RCC 7860 (cell line): ENCODE results near the gene SLC4A7.
"Not testable (repeated sequence)": the region's sequence is repeated elsewhere in the genome, so short reads cannot be mapped to it uniquely, and the experiment has no call there.

ENCODE experiments used
- DNase-seq: peaks from one replicate; pipeline ENCODE4 v3.0.0-alpha.2; 2015; ENCODE audit warnings: low spot score
- FAIRE-seq: peaks from 2 replicates; lab custom pipeline; 2012; peaks lifted over from hg19 to GRCh38; lab: Jason Lieb, UNC

SLC4A7 gene

GRCh38 chr3:27438352-27438751, 45.8 kb downstream of the SLC4A7 start:
- peak; percentile 85 for FAIRE-seq
- not testable (repeated sequence) for DNase-seq

- peak; percentile 76 for DNase-seq
- FAIRE-seq = peak; percentile 84
These were observed 53.1 kb downstream of the SLC4A7 start for GRCh38 chr3:27431116-27431515.

- FAIRE-seq = no peak
- no peak for DNase-seq
These were observed 54.3 kb downstream of the SLC4A7 start for GRCh38 chr3:27429909-27430308.

- no peak for DNase-seq
These were observed 55.7 kb downstream of the SLC4A7 start for GRCh38 chr3:27428446-27428845.

GRCh38 chr3:27426926-27427325, 57.3 kb downstream of the SLC4A7 start:
- FAIRE-seq = no peak
- DNase-seq = no peak

More at GRCh38 chr3:27428446-27428845, 55.7 kb downstream of the SLC4A7 start:
- FAIRE-seq = no peak

- DNase-seq (no peak), FAIRE-seq (no peak)
These were observed 58.2 kb downstream of the SLC4A7 start for GRCh38 chr3:27425896-27426565.

- not testable (repeated sequence) for DNase-seq, FAIRE-seq
These were observed 59.2 kb downstream of the SLC4A7 start for GRCh38 chr3:27424812-27425521.

GRCh38 chr3:27423463-27423862, 60.7 kb downstream of the SLC4A7 start:
- FAIRE-seq (no peak), DNase-seq (no peak)

- FAIRE-seq (no peak), DNase-seq (no peak)
These were observed 61.6 kb downstream of the SLC4A7 start for GRCh38 chr3:27422617-27423016.

- FAIRE-seq = no peak
- no peak for DNase-seq
These were observed 69.0 kb downstream of the SLC4A7 start for GRCh38 chr3:27415202-27415601.

GRCh38 chr3:27392950-27393679, 91.1 kb downstream of the SLC4A7 start:
- FAIRE-seq = no peak

GRCh38 chr3:27392414-27392813, 91.8 kb downstream of the SLC4A7 start:
- FAIRE-seq, DNase-seq: not testable (repeated sequence)

More at GRCh38 chr3:27392950-27393679, 91.1 kb downstream of the SLC4A7 start:
- DNase-seq = no peak

GRCh38 chr3:27391796-27392195, 92.4 kb downstream of the SLC4A7 start:
- DNase-seq = no peak
- no peak for FAIRE-seq

- FAIRE-seq = no peak
- no peak for DNase-seq
These were observed 96.6 kb downstream of the SLC4A7 start for GRCh38 chr3:27387625-27388024.

GRCh38 chr3:27385504-27385903, 98.7 kb downstream of the SLC4A7 start:
- FAIRE-seq = no peak
- DNase-seq = no peak

GRCh38 chr3:27384191-27384590, 100.0 kb downstream of the SLC4A7 start:
- DNase-seq (no peak), FAIRE-seq (no peak)

GRCh38 chr3:27380433-27381357, 103.5 kb downstream of the SLC4A7 start:
- DNase-seq (no peak), FAIRE-seq (no peak)

- FAIRE-seq (no peak), DNase-seq (no peak)
These were observed 105.9 kb downstream of the SLC4A7 start for GRCh38 chr3:27378331-27378730.

- FAIRE-seq = no peak
These were observed 107.9 kb downstream of the SLC4A7 start for GRCh38 chr3:27376109-27376772.

More at GRCh38 chr3:27376109-27376772, 107.9 kb downstream of the SLC4A7 start:
- no peak for DNase-seq
